NB4 (cell line): Measurements from ENCODE around the gene KRT82.

Source experiments
- CTCF ChIP-seq: IDR thresholded peaks from one replicate; pipeline ENCODE4 v1.5.1; 2012; ENCODE audit warnings: low read depth, low read length
- MAX ChIP-seq: IDR thresholded peaks from 2 replicates; pipeline ENCODE4 v1.6.1; 2011; ENCODE audit warnings: low read depth, low read length
- MYC ChIP-seq: IDR thresholded peaks from 2 replicates; pipeline ENCODE4 v1.6.1; 2011; ENCODE audit warnings: low read depth, low read length
- POLR2A ChIP-seq: IDR thresholded peaks from 2 replicates; pipeline ENCODE4 v1.6.1; 2011; ENCODE audit warnings: mild to moderate bottlenecking; ENCODE audit not compliant: insufficient read length; ENCODE audit errors: extremely low read depth

- TF ChIP-seq CTCF: no peak
- no peak for TF ChIP-seq POLR2A
- no peak for TF ChIP-seq MAX
- no peak for TF ChIP-seq MYC
These were observed 34.7 kb upstream of the KRT82 start for GRCh38 chr12:52440821-52441319.
